Naive thymus-derived CD4-positive, alpha-beta T cell (primary cell): Measurements from ENCODE around the gene MCC. TPM values are rescaled to one million over a fixed set of nuclear protein-coding genes. Genes with fewer than 3 reads are reported as not detected.

Experiments
- polyA plus RNA-seq, 2 donors: library from polyadenylated mRNA; unstranded; fragments of 300-500 nt; fragmentation: Illumina TruSeq; gene quantifications; one replicate each; pipeline ENCODE4 v1.2.3, GENCODE V29; 2021
- total RNA-seq, 6 experiments: library from RNA in 5 of 6; stranded (reverse) in 5 of 6; gene quantifications; 1 replicate in 5 of 6; 2 replicates in 1 of 6; pipeline ENCODE4 v1.2.3 and lab custom pipeline; 2021 to 2026

MCC gene
- total and polyA plus RNA-seq, 7 experiments from 2014 or later, result 0.56 to 3.0 (median 0.89) TPM

Other genes starting within 250 kb of the MCC start
- gene TSSK1B, start 53.5 kb downstream of the MCC start, total RNA-seq, result not detected
- gene TSSK1B, start 53.5 kb downstream of the MCC start, polyA plus RNA-seq, result not detected
- gene YTHDC2, start 25.2 kb upstream of the MCC start, total RNA-seq, result 10 to 100 TPM; 27.7 to 53.6 (median 49.2) TPM
- 1 to 10 TPM; 8.1 to 9.4 TPM for gene YTHDC2, start 25.2 kb upstream of the MCC start, polyA plus RNA-seq